Gastroesophageal sphincter (tissue), 3 donors: ENCODE results near the gene OPN4.

ENCODE experiments used
- CTCF ChIP-seq, 4 experiments: fragments of 200-600 bp in 2 of 4; fragments of 450-650 bp in 2 of 4; sonication (generic) in 1 of 4; IDR thresholded peaks; one replicate each; pipeline ENCODE4 v1.5.1; 2017 to 2019; ENCODE audit warnings: antibody characterized with exemption in 4 of 4, mild to moderate bottlenecking in 2 of 4, moderate library complexity in 2 of 4
- EP300 ChIP-seq: sonication (generic); formaldehyde crosslinking; IDR thresholded peaks from one replicate; pipeline ENCODE4 v1.6.1; 2017; ENCODE audit warnings: antibody characterized with exemption, mild to moderate bottlenecking
- POLR2A ChIP-seq, 2 donors: fragments of 450-650 bp; IDR thresholded peaks; one replicate each; pipeline ENCODE4 v1.6.1; 2017; ENCODE audit warnings: antibody characterized with exemption in 2 of 2, mild to moderate bottlenecking in 2 of 2, moderate library complexity in 1 of 2
- POLR2AphosphoS5 ChIP-seq: sonication (generic); formaldehyde crosslinking; IDR thresholded peaks from one replicate; pipeline ENCODE4 v1.6.1; 2017; ENCODE audit warnings: antibody characterized with exemption

GRCh38 chr10:86692664-86693063 lies 38.3 kb downstream of the OPN4 start:
- no peak for TF ChIP-seq CTCF (IDR thresholded peaks at IDR 0.05)
- no peak for TF ChIP-seq POLR2A (IDR thresholded peaks at IDR 0.05)
- no peak for TF ChIP-seq EP300
- TF ChIP-seq POLR2AphosphoS5 = no peak
